Activated CD8-positive, alpha-beta T cell treated with anti-CD3 and anti-CD28 coated beads, Interleukin-2, amount 10 ng/mL, durations not matched to agents 7 days and 5 days (primary cell): ENCODE data around the gene ARHGDIG. TPM values are rescaled to one million over a fixed set of nuclear protein-coding genes. Genes with fewer than 3 reads are reported as not detected.
A peak's percentile ranks its signal among the peaks of the same experiment; 100 is the strongest.

Source experiments
- ATAC-seq: fragments of 150-1000 bp; cut with Tn5 transposase; one replicate; pipeline ENCODE4 v1.10.0; 2021; ENCODE audit warnings: moderate library complexity
- CTCF ChIA-PET: fragments of 350-600 bp; sonication (Branson Sonifier 250); formaldehyde crosslinking; loops from one replicate; lab custom pipeline; 2021; ENCODE audit warnings: antibody characterized with exemption; lab: Charles Lee
- POLR2A ChIA-PET: fragments of 350-600 bp; sonication (Branson Sonifier 250); formaldehyde crosslinking; loops from one replicate; lab custom pipeline; 2021; ENCODE audit warnings: antibody characterized with exemption; lab: Charles Lee
- DNase-seq: peaks from one replicate; pipeline ENCODE4 v3.0.0-alpha.2; 2020
- H3K27ac Mint-ChIP-seq: one replicate; pipeline ENCODE4 v1.8.0; 2021; ENCODE audit warnings: mild to moderate bottlenecking, mixed read lengths
- H3K27me3 Mint-ChIP-seq: one replicate; pipeline ENCODE4 v1.8.0; 2021; ENCODE audit warnings: low read depth, mixed read lengths
- H3K36me3 Mint-ChIP-seq: one replicate; pipeline ENCODE4 v1.8.0; 2021; ENCODE audit warnings: low read depth, mixed read lengths
- H3K4me1 Mint-ChIP-seq: one replicate; pipeline ENCODE4 v1.8.0; 2021; ENCODE audit warnings: low read depth, mixed read lengths
- H3K4me3 Mint-ChIP-seq: one replicate; pipeline ENCODE4 v1.8.0; 2021; ENCODE audit warnings: mild to moderate bottlenecking, mixed read lengths
- H3K9me3 Mint-ChIP-seq: one replicate; pipeline ENCODE4 v1.8.0; 2022; ENCODE audit warnings: mixed read lengths; ENCODE audit not compliant: insufficient read depth
- total RNA-seq, 2 experiments: library from RNA; stranded (reverse); gene quantifications; one replicate each; pipeline ENCODE4 v1.2.3, GENCODE V29; 2021

The ARHGDIG gene
- total RNA-seq, 2 experiments from 2014 or later = not detected

DNA sequence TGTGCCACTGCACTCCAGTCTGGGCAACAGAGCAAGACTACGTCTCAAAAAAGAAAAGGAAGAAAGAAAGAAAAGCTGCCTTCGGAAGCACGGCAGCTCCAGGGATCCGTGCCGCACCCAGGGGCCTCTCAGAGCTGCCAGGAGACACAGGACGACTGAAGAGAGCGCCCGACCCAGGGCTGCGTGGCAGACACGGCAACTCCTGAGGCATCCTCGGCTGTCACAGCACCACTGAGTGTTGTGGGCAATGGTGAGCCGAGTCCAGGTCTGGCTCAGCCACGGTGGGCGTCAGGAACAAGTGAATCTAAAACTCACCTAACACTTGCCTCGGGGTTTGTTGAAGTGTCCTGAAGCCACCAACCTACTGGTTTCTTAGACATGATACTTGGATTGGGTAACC is 31.3 kb downstream of the ARHGDIG start:
- no peak overlapping the region for H3K4me3 Mint-ChIP-seq
- H3K4me1 Mint-ChIP-seq = peaks cover 19% of the 10 kb centered on the region
- CTCF ChIA-PET = no interaction called here
- DNase-seq (no peak), ATAC-seq (no peak)
- peaks cover 11% of the 10 kb centered on the region for H3K36me3 Mint-ChIP-seq
- no peak overlapping the region for H3K27ac Mint-ChIP-seq
- H3K27me3 Mint-ChIP-seq = no peaks in the 10 kb centered on the region
- POLR2A ChIA-PET = no interaction called here
- no peaks in the 10 kb centered on the region for H3K9me3 Mint-ChIP-seq

GRCh38 chr16:314351-314750 is 34.0 kb downstream of the ARHGDIG start:
- H3K27me3 Mint-ChIP-seq = no peaks in the 10 kb centered on the region
- POLR2A ChIA-PET = no interaction called here

GRCh38 chr16:314795-315299 is 34.5 kb downstream of the ARHGDIG start:
- Mint-ChIP-seq H3K27me3 (no peaks in the 10 kb centered on the region), H3K36me3 (peaks cover 6% of the 10 kb centered on the region), H3K27ac (no peak overlapping the region), H3K4me1 (peaks cover 18% of the 10 kb centered on the region), H3K9me3 (no peaks in the 10 kb centered on the region), H3K4me3 (no peak overlapping the region)
- no peak for ATAC-seq
- DNase-seq = no peak
- POLR2A ChIA-PET = no interaction called here
- CTCF ChIA-PET = no interaction called here

More at GRCh38 chr16:314351-314750, 34.0 kb downstream of the ARHGDIG start:
- DNase-seq = no peak
- Mint-ChIP-seq H3K9me3 (no peaks in the 10 kb centered on the region), H3K4me1 (peaks cover 19% of the 10 kb centered on the region), H3K36me3 (peaks cover 4% of the 10 kb centered on the region), H3K27ac (no peak overlapping the region), H3K4me3 (no peak overlapping the region)
- CTCF ChIA-PET = no interaction called here
- ATAC-seq = no peak

- no peak for DNase-seq
- H3K4me3 Mint-ChIP-seq = no peak overlapping the region
- ATAC-seq = no peak
- POLR2A ChIA-PET = no interaction called here
- peaks cover 21% of the 10 kb centered on the region for H3K4me1 Mint-ChIP-seq
- no peaks in the 10 kb centered on the region for H3K27me3 Mint-ChIP-seq
- CTCF ChIA-PET = no interaction called here
- H3K9me3 Mint-ChIP-seq = no peaks in the 10 kb centered on the region
- H3K36me3 Mint-ChIP-seq = peaks cover 7% of the 10 kb centered on the region
- no peak overlapping the region for H3K27ac Mint-ChIP-seq
These were observed 36.5 kb downstream of the ARHGDIG start for GRCh38 chr16:316741-317464.

DNA sequence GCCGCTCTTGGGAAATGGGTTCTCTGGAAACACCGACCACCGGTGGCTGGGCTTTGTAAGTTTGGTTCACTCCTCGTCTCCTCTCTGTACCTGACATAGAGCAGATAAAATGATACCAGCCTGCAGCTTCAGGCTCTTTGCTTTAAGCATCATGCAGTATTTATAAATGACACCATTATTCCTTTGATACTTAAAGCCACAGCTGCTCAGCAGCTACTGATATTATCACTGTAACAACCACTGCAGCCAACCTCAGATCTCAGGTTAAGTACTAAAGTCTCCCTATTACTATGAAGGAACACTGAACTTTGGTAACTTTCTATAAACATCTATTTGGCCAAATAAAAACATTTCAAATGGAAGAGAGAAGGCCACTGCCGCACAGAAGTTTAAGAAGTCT is 37.2 kb downstream of the ARHGDIG start:
- DNase-seq (no peak), ATAC-seq (no peak)
- Mint-ChIP-seq H3K9me3 (no peaks in the 10 kb centered on the region), H3K36me3 (peaks cover 7% of the 10 kb centered on the region), H3K27ac (no peak overlapping the region), H3K4me1 (peaks cover 21% of the 10 kb centered on the region), H3K4me3 (no peak overlapping the region), H3K27me3 (no peaks in the 10 kb centered on the region)
- ChIA-PET POLR2A (no interaction called here), CTCF (no interaction called here)

DNA sequence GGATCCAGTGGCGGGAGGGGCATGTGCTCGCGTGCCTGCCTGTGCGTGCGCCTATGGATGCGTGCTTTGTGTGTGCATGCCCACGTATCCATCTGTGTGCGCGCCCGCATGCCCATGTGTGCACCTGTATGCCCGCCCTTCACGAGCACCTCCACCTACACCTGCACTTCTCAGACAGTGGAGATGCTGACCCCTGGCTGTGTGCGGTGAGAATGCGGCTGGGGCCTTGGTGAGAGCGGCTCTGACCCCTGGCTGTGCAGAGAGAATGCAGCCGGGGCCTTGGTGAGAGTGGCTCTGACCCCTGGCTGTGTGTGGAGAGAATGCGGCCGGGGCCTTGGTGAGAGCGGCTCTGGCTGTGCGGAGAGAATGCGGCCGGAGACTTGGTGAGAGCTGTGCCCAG is 38.2 kb downstream of the ARHGDIG start:
- DNase-seq = no peak
- Mint-ChIP-seq H3K27me3 (no peaks in the 10 kb centered on the region), H3K36me3 (peaks cover 7% of the 10 kb centered on the region), H3K4me1 (peaks cover 23% of the 10 kb centered on the region), H3K9me3 (no peaks in the 10 kb centered on the region), H3K27ac (no peak overlapping the region), H3K4me3 (no peak overlapping the region)
- ChIA-PET POLR2A (interaction anchor here (0.7 kb wide), 1 partner anchor 653 kb away, joined by 4 read pairs; no protein-coding TSS in a partner anchor), CTCF (interaction anchor here (1.5 kb wide), 1 partner anchor 9 kb away, joined by 5 read pairs; no protein-coding TSS in a partner anchor)
- ATAC-seq = no peak

GRCh38 chr16:320206-320605 is 39.8 kb downstream of the ARHGDIG start:
- CTCF ChIA-PET = no interaction called here
- ATAC-seq = no peak
- no peak overlapping the region for H3K4me3 Mint-ChIP-seq
- H3K36me3 Mint-ChIP-seq = peaks cover 8% of the 10 kb centered on the region
- no peak overlapping the region for H3K27ac Mint-ChIP-seq
- no peaks in the 10 kb centered on the region for H3K27me3 Mint-ChIP-seq
- peaks cover 36% of the 10 kb centered on the region for H3K4me1 Mint-ChIP-seq
- no peaks in the 10 kb centered on the region for H3K9me3 Mint-ChIP-seq
- DNase-seq = no peak
- POLR2A ChIA-PET = no interaction called here

- H3K36me3 Mint-ChIP-seq = peaks cover 13% of the 10 kb centered on the region
- H3K4me1 Mint-ChIP-seq = peaks cover 43% of the 10 kb centered on the region
- no peak overlapping the region for H3K4me3 Mint-ChIP-seq
- ATAC-seq (no peak), DNase-seq (no peak)
- POLR2A ChIA-PET = no interaction called here
- H3K27me3 Mint-ChIP-seq = no peaks in the 10 kb centered on the region
- no peak overlapping the region for H3K27ac Mint-ChIP-seq
- CTCF ChIA-PET = no interaction called here
- H3K9me3 Mint-ChIP-seq = no peaks in the 10 kb centered on the region
These were observed 41.1 kb downstream of the ARHGDIG start for GRCh38 chr16:321532-321931.

DNA sequence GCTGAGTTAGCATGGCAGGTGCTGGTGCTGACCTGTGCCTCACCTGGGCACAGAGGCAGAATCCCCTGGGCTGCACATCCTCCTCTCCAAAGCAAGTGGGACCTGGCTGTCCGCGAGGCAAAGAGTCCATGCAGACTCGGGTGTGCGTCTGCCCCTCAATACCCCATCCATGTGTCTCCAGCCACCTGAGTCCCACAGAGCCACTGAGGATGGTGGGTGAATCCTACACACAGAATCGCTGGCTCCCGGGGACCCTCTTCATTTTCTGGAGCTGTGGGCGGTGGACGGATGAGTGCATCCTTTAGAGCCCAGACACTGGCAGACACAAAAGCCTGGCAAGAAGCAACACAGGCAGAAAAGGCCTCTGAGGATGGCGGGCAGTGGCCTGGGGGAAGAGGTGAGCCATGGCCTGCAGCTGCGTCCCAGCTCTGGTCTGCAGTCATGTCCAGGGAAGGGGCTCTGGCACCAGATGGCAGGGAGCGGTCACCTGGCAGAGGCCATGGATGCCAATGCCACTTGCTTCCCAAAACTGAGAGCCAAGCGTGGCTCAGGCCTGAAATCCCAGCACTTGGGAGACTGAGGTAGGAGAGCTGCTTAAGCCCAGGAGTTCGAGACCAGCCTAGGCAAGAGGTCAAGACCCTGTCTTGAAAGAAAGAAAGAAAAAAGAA is 42.2 kb downstream of the ARHGDIG start:
- Mint-ChIP-seq H3K36me3 (peaks cover 13% of the 10 kb centered on the region), H3K4me3 (no peak overlapping the region), H3K27ac (no peak overlapping the region), H3K4me1 (peaks cover 49% of the 10 kb centered on the region), H3K27me3 (no peaks in the 10 kb centered on the region), H3K9me3 (no peaks in the 10 kb centered on the region)
- DNase-seq (no peak), ATAC-seq (no peak)
- POLR2A ChIA-PET = interaction anchor here (0.7 kb wide), 1 partner anchor 87 kb away, joined by 3 read pairs; no protein-coding TSS in a partner anchor
- CTCF ChIA-PET = no interaction called here

DNA sequence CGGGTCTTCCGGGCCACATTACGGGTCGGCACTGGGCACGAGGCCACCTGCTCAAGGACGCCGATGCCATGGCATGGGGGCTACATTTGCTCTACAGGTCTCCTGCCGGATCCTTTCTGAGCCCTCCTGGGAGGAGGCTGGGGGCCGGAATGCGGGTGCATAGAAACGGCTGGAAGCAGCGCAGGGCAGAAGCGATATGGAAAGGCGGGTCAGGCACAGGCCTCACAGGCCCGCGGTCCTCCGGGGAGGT is 43.7 kb downstream of the ARHGDIG start:
- POLR2A ChIA-PET = interaction anchor here (1.5 kb wide), 1 partner anchor 89 kb away, joined by 5 read pairs; the partner anchor contains the start of gene FAM234A
- no peaks in the 10 kb centered on the region for H3K27me3 Mint-ChIP-seq
- CTCF ChIA-PET = interaction anchor here (1.5 kb wide), 1 partner anchor 89 kb away, joined by 4 read pairs; the partner anchor contains the start of gene FAM234A
- DNase-seq (no peak), ATAC-seq (no peak)
- peaks cover 44% of the 10 kb centered on the region for H3K4me1 Mint-ChIP-seq
- no peak overlapping the region for H3K4me3 Mint-ChIP-seq
- peaks cover 13% of the 10 kb centered on the region for H3K36me3 Mint-ChIP-seq
- no peaks in the 10 kb centered on the region for H3K9me3 Mint-ChIP-seq
- no peak overlapping the region for H3K27ac Mint-ChIP-seq

- Mint-ChIP-seq H3K36me3 (peaks cover 12% of the 10 kb centered on the region), H3K4me1 (peaks cover 42% of the 10 kb centered on the region), H3K27ac (peak overlapping the region; percentile 75), H3K9me3 (no peaks in the 10 kb centered on the region), H3K27me3 (no peaks in the 10 kb centered on the region), H3K4me3 (peak overlapping the region; percentile 57)
- peak; percentile 70 for DNase-seq
- ChIA-PET CTCF (interaction anchor here (1.5 kb wide), 1 partner anchor 90 kb away, joined by 4 read pairs; the partner anchor contains the start of gene FAM234A), POLR2A (interaction anchor here (1.5 to 1.6 kb wide), 2 partner anchors 27 to 90 kb away, joined by 4 to 5 read pairs; partner anchors contain the start of genes AXIN1 and FAM234A)
- peak; percentile 83 for ATAC-seq
These were observed 44.3 kb downstream of the ARHGDIG start for GRCh38 chr16:324451-325334.
